ENCODE results near the gene ZNF384. TPM values are rescaled to one million over a fixed set of nuclear protein-coding genes. Genes with fewer than 3 reads are reported as not detected.
A peak's percentile ranks its signal among the peaks of the same experiment; 100 is the strongest.
"Not testable (repeated sequence)": the region's sequence is repeated elsewhere in the genome, so short reads cannot be mapped to it uniquely, and the experiment has no call there.

Gene ZNF384
- total RNA-seq, 1 experiment from 2014 or later, result 68.5 TPM

DNA sequence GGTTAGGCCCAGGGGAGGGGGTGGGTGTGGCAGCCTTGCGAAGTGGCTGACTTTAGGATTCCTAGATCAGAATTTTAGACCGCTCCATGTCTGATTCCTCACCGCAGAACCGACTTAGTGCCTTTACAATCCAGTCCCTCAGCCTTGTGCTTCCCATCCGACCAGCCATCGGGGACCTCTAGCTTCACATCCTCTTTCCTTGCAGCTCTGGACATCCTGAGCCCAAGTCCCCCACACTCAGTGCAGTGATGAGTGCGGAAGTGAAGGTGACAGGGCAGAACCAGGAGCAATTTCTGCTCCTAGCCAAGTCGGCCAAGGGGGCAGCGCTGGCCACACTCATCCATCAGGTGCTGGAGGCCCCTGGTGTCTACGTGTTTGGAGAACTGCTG, 35.2 kb upstream of the ZNF384 start:
- peak overlapping the region; percentile 72 for H3K27ac Mint-ChIP-seq (ENCODE audit: unreplicated experiment)

DNA sequence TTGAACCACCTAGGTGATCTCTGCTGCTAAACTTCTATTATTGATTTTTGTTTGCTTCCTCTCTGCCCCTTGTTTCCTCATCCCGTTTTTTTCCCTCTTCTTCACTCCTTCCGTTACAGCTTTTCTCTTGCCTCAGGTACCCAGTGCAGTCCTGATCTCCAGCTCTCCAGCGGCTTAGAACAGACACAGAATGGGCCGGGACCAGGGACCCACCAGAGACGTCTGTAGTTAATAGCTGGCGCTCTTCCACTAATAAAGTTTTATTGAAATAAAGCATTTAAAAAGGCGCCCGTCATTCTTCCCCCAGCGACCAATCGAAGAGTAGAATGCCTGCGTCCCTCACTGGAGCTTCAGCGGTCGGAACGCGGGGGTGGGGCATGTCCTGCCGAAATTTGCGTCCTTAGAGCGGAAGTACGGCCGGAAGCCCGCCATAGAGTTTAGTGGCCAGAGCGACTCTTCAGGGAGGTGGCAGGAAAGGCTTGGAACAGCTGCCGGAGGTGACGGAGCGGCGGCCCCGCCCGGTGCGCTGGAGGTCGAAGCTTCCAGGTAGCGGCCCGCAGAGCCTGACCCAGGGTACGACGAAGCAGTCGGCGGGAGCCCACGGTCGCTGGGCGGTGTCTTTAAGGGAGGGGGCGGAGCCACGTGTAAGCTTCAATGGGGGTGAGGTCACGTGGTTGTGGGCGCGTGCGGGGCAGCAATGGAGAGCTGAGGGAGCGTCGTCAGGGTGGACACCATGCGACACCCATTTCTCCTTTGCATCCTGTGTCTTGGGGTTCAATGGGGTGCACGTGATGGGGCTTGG, 34.6 kb upstream of the ZNF384 start, which contains the start of gene COPS7A:
Gene COPS7A, plus strand, starts transcription at position 440 of the 802 bp plus-strand sequence. CDS start 611 bp downstream, outside the sequence.
- peaks cover 16% of the 10 kb centered on the region for H3K36me3 Mint-ChIP-seq (ENCODE audit: insufficient read depth, unreplicated experiment)
- peaks cover 15% of the 10 kb centered on the region for H3K4me1 Mint-ChIP-seq (ENCODE audit: low read depth, unreplicated experiment)
- no TSS peak for BruUV-seq (replicated peaks)
- H3K4me3 Mint-ChIP-seq (ENCODE audit: low read depth, unreplicated experiment), result peak within 1 kb of the TSS; percentile 77
- H3K27me3 Mint-ChIP-seq (ENCODE audit: unreplicated experiment), result peaks cover 10% of the 10 kb centered on the region
- CTCF ChIA-PET, result interaction anchor here (0.5 to 2.3 kb wide), 9 partner anchors 18 to 128 kb away, joined by 3 to 14 read pairs (median 5); partner anchors contain the start of genes MLF2, USP5 and ZNF384
- DNase-seq, result peak; percentile 97
- peak within 1 kb of the TSS; percentile 72 for H3K27ac Mint-ChIP-seq (ENCODE audit: unreplicated experiment)
- intact Hi-C loops (cut with micrococcal nuclease; ENCODE audit: unreplicated experiment), result loop anchor here (5.0 kb wide), 1 partner anchor 62 kb away; the partner anchor contains the start of gene ING4
- TF ChIP-seq, protein P1, sequence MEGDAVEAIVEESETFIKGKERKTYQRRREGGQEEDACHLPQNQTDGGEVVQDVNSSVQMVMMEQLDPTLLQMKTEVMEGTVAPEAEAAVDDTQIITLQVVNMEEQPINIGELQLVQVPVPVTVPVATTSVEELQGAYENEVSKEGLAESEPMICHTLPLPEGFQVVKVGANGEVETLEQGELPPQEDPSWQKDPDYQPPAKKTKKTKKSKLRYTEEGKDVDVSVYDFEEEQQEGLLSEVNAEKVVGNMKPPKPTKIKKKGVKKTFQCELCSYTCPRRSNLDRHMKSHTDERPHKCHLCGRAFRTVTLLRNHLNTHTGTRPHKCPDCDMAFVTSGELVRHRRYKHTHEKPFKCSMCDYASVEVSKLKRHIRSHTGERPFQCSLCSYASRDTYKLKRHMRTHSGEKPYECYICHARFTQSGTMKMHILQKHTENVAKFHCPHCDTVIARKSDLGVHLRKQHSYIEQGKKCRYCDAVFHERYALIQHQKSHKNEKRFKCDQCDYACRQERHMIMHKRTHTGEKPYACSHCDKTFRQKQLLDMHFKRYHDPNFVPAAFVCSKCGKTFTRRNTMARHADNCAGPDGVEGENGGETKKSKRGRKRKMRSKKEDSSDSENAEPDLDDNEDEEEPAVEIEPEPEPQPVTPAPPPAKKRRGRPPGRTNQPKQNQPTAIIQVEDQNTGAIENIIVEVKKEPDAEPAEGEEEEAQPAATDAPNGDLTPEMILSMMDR (IDR thresholded peaks at IDR 0.05; ENCODE audit: unreplicated experiment), result no peak
- H3K9me3 Mint-ChIP-seq (ENCODE audit: low read depth, unreplicated experiment), result no peaks in the 10 kb centered on the region

More for the DNA sequence above, 35.2 kb upstream of the ZNF384 start:
- H3K27me3 Mint-ChIP-seq (ENCODE audit: unreplicated experiment), result peaks cover 10% of the 10 kb centered on the region
- peak; percentile 16 for DNase-seq
- H3K4me1 Mint-ChIP-seq (ENCODE audit: low read depth, unreplicated experiment), result peaks cover 15% of the 10 kb centered on the region
- CTCF ChIA-PET, result interaction anchor here (0.6 to 2.3 kb wide), 7 partner anchors 25 to 480 kb away, joined by 3 to 14 read pairs (median 7); partner anchors contain the start of genes MLF2, USP5 and ZNF384
- peaks cover 22% of the 10 kb centered on the region for H3K36me3 Mint-ChIP-seq (ENCODE audit: insufficient read depth, unreplicated experiment)
- no TSS peak for BruUV-seq (replicated peaks)
- no peaks in the 10 kb centered on the region for H3K9me3 Mint-ChIP-seq (ENCODE audit: low read depth, unreplicated experiment)
- TF ChIP-seq, protein P1 (IDR thresholded peaks at IDR 0.05; ENCODE audit: unreplicated experiment), result no peak
- intact Hi-C loops (cut with micrococcal nuclease; ENCODE audit: unreplicated experiment), result loop anchor here (5.0 kb wide), 1 partner anchor 62 kb away; the partner anchor contains the start of gene ING4
- H3K4me3 Mint-ChIP-seq (ENCODE audit: low read depth, unreplicated experiment), result peak overlapping the region; percentile 77

DNA sequence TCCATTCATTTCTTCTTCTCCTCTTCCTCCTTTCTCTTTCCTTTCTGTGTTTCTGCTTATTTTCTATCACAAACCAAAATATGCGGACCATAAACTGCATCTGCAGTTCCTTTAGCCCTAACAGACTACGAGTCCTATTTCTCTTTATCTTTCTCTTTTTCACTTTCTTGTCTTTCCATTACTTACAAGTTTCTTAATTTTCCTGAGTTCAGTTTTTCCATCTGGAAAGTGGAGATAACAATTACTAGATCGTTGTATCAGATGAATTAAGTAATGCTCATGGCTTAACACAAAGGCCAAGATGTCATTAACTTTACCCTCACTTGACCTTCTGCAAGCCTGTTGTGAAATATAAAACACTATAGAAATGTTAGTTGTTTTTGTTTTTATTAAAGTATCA, 33.7 kb upstream of the ZNF384 start:
- TF ChIP-seq, protein P1 (IDR thresholded peaks at IDR 0.05; ENCODE audit: unreplicated experiment), result no peak
- CTCF ChIA-PET, result interaction anchor here (0.8 to 1.3 kb wide), 2 partner anchors 44 to 129 kb away, joined by 3 to 7 read pairs; partner anchors contain the start of gene USP5
- Mint-ChIP-seq H3K27me3 (ENCODE audit: unreplicated experiment) (peaks cover 10% of the 10 kb centered on the region), H3K36me3 (ENCODE audit: insufficient read depth, unreplicated experiment) (peaks cover 14% of the 10 kb centered on the region), H3K4me1 (ENCODE audit: low read depth, unreplicated experiment) (peaks cover 15% of the 10 kb centered on the region), H3K9me3 (ENCODE audit: low read depth, unreplicated experiment) (no peaks in the 10 kb centered on the region), H3K4me3 (ENCODE audit: low read depth, unreplicated experiment) (no peak overlapping the region), H3K27ac (ENCODE audit: unreplicated experiment) (no peak overlapping the region)
- no TSS peak for BruUV-seq (replicated peaks)
- DNase-seq, result no peak
- intact Hi-C loops (cut with micrococcal nuclease; ENCODE audit: unreplicated experiment), result loop anchor here (5.0 kb wide), 1 partner anchor 61 kb away; the partner anchor contains the start of gene ING4

DNA sequence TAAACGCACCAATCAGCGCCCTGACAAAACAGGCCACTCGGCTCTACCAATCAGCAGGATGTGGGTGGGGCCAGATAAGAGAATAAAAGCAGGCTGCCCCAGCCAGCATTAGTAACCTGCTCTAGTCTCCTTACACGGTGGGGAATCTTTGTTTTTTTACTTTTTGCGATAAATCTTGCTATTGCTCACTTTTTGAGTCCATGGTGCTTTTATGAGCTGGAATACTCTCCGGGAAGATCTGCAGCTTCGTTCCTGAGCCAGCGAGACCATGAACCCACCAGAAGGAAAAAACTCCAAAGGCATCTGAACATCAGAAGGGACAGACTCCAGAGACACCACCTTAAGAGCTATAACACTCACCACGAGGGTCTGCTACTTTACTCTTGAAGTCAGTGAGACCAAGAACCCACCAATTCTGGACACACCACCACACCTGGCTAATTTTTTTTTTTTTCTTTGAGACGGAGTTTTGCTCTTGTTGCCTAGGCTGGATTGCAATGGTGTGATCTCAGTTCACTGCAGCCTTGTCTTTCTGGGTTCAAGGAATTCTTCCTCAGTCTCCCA, 27.8 kb upstream of the ZNF384 start:
- Mint-ChIP-seq H3K4me1 (ENCODE audit: low read depth, unreplicated experiment) (no peaks in the 10 kb centered on the region), H3K36me3 (ENCODE audit: insufficient read depth, unreplicated experiment) (no peaks in the 10 kb centered on the region)

DNA sequence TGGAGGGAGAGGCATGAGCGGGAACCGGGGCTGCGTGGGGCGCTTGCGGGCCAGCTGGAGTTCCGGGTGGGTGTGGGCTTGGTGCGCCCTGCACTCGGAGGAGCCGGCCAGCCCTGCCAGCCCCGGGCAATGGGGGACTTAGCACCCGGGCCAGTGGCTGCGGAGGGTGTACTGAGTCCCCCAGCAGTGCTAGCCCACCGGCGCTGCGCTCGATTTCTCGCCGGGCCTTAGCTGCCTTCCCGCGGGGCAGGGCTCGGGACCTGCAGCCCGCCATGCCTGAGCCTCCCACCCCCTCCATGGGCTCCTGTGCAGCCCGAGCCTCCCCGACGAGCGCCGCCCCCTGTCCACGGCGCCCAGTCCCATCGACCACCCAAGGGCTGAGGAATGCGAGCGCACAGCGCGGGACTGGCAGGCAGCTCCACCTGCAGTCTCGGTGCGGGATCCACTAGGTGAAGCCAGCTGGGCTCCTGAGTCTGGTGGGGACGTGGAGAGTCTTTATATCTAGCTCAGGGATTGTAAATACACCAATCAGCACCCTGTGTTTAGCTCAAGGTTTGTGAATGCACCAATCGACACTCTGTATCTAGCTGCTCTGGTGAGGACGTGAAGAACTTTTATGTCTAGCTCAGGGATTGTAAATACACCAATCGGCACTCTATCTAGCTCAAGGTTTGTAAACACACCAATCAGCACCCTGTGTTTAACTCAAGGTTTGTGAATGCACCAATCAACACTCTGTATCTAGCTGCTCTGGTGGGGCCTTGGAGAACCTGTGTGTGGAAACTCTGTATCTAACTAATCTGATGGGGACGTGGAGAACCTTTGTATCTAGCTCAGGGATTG, 27.1 kb upstream of the ZNF384 start:
- CTCF ChIA-PET; intact Hi-C loops (cut with micrococcal nuclease; ENCODE audit: unreplicated experiment); DNase-seq; BruUV-seq (replicated peaks); H3K4me1 Mint-ChIP-seq (ENCODE audit: low read depth, unreplicated experiment); H3K9me3 Mint-ChIP-seq (ENCODE audit: low read depth, unreplicated experiment); H3K4me3 Mint-ChIP-seq (ENCODE audit: low read depth, unreplicated experiment); H3K27ac Mint-ChIP-seq (ENCODE audit: unreplicated experiment); H3K36me3 Mint-ChIP-seq (ENCODE audit: insufficient read depth, unreplicated experiment): not testable (repeated sequence)
- H3K27me3 Mint-ChIP-seq (ENCODE audit: unreplicated experiment), result peaks cover 10% of the 10 kb centered on the region

More for the DNA sequence above, 27.8 kb upstream of the ZNF384 start:
- no TSS peak for BruUV-seq (replicated peaks)
- no peak overlapping the region for H3K4me3 Mint-ChIP-seq (ENCODE audit: low read depth, unreplicated experiment)
- H3K27ac Mint-ChIP-seq (ENCODE audit: unreplicated experiment), result no peak overlapping the region
- no peaks in the 10 kb centered on the region for H3K9me3 Mint-ChIP-seq (ENCODE audit: low read depth, unreplicated experiment)
- intact Hi-C loops (cut with micrococcal nuclease; ENCODE audit: unreplicated experiment), result no loop called here
- peaks cover 10% of the 10 kb centered on the region for H3K27me3 Mint-ChIP-seq (ENCODE audit: unreplicated experiment)
- DNase-seq, result no peak
- TF ChIP-seq, protein P1 (IDR thresholded peaks at IDR 0.05; ENCODE audit: unreplicated experiment), result no peak
- CTCF ChIA-PET, result interaction anchor here (0.6 kb wide), 1 partner anchor 17 kb away, joined by 3 read pairs; no protein-coding TSS in a partner anchor

Data from Calu3 (cell line).